ENCODE measurements around the gene TRMT10B.

The TRMT10B gene, protein sequence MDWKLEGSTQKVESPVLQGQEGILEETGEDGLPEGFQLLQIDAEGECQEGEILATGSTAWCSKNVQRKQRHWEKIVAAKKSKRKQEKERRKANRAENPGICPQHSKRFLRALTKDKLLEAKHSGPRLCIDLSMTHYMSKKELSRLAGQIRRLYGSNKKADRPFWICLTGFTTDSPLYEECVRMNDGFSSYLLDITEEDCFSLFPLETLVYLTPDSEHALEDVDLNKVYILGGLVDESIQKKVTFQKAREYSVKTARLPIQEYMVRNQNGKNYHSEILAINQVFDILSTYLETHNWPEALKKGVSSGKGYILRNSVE

DNA sequence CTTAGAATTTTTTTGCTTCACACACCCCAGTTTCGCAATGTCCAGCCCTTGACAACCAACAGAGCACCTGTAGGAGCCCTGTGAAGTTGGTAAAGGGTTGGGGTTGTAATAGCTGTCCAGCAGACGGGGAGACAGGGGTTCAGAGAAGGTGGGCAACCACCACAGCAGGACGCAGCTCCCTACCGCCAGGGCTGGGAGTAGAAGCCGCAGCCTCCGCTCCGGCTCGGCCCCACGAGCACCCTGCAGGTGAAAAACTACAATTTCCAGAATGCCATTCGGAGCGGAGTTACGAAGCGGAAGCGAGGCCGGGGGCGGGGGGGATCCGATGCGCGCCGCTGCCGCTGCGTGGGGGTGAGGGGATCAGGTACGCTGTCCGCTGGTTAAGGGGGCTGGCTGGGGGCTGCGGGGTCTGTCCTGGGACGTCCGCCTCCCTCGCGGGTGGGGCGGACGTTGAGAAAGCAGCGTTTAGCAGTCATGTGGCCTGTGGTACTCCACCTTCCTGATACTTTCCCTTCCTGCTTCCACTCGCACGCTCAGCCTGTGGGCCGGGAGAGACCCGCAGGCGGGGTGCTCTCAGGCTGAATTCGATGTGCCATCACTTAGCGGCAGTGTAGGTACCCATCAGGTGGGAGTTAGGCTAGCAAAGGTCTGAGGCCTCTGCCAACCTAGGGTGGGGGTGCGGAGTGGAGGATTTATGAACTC is at the start of gene TRMT10B:
Gene TRMT10B, plus strand, starts transcription at position 317 of the 702 bp plus-strand sequence. CDS start 8,127 bp downstream, outside the sequence.
- ATAC-seq: peak; percentile 87 to 94

DNA sequence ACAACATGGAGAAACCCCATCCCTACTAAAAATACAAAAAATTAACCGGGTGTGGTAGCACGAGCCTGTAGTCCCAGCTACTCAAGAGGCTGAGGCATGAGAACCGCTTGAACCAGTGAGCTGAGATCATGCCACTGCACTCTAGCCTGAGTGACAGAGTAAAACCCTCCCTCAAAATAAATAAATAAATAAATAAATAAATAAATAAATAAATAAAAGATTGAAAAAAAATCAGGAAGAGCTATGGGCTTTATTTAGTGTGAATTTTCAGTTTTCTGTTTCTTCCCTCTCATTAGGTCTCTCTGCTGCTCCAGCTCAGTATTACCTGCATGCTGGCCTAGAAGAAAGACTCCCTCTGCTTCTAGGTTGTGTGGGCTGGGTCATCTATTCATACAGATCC is 47.8 kb upstream of the TRMT10B start:
- ATAC-seq: no peak

DNA sequence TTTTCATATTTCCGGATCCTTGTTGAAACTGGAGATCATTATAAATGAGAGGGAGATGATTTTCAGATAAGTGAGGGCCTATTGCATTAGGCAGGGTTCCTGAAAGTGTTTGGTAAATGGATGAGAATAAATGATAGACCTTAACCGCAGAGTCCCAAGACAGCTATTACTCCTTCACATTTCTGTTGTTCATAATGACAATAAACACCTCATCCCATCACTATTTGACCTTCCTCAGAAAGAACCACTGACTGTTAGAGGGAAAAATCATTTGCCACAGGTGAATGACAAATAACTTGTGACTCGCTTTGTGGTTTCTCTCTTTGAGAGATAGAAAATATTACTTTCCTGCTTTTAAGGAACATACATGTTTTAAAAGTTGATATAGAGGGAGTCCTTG is 47.3 kb upstream of the TRMT10B start:
- ATAC-seq: no peak

DNA sequence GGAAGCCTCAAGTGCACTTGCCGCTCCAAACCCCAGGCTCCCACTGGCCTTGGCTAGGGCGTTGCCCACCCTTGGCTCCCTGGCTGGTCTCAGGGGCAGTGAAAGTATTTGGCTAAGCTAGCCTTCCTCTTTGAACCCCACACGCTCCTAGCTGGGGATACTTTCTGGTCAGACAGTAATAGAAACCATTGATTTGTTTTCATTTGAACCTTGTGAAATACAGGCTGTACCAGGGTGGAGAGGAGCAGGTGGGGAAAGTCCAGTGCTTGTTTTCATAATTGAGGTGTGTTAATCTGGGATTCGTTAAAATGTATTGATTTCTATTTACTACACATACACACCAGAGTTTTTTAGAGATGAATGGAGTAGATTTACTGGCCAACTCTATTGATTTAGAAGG is 45.9 kb upstream of the TRMT10B start:
- ATAC-seq: no peak

DNA sequence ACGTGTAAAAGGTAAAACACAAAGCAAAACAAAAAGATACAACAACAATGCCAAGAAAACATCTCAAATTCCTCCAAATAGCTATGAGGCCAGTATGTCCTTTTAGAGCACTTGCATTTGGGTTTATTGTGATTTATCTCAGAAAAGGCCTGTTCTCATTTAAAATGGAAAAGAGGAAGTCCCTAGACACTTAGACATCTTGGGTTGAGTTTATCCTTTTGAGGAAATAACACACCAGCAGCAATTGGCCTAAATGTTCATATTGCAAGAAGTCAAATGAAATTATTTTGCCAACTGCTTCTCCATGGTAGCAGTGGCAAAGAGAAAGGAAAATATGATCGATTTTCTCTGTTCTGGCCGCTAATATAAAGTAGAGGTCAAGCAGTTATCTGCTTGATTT is 43.6 kb upstream of the TRMT10B start:
- no peak for ATAC-seq

DNA sequence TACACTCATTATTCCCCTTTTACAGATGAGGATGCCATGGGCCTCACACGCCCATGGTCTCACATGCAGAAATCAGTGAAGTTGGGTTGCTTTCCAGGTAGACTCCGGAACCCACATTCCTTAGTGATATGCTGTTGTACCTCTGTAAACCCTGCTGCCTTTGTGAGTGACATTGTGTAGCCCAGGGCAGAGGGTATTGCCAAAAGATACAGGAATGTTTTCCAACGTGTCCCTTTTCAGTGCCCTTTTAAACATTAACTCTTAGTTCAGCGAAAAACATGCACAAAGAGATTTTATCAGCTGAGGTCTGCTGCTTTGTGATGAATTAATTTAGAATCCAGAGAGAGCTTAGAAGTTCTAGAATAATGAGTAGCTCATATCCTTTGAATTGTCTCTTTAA is 38.3 kb upstream of the TRMT10B start:
- ATAC-seq: no peak

DNA sequence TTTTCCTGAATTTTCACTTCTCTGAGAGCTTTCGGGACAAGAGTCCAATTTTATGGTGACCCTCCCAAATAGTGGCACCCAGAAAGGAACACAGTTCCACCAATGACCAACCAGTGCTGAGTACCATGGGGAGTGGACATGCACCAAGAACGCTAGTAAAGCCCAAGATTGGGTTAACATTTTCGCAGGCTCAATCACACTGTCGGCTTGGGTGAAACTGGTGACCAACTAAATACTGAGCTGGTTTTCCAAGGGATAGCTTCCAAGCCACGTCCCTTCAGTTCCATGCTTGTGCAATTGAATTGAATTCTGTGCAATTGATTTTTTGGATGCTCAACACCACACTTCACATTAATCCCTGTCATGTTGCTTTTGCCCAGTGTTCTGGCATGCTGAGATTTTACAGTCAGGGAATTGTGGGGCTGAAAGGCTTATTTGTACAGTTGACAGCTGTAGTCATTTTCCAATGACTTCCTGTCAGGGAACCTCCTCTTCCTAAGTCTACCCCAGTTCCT is 37.6 kb upstream of the TRMT10B start:
- ATAC-seq: no peak

DNA sequence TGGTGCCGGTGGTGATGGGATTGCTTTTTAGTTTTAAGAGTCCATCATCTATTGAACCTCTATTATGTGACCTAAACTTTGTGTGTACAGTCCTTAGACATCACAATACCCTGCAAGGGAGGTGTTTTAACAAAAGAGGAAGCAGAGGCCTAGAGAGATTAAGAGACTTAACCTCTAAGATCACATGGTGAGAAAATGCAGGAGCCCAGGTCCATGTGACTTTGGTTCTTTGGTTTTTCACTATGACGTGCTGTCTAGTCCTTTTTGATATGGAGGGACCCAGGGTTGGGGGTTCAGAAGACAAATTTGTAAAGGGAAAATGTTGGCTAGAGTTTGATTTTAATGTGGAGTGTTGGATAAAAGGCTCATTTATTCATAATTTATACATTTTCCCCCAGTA is 34.1 kb upstream of the TRMT10B start:
- ATAC-seq: no peak

DNA sequence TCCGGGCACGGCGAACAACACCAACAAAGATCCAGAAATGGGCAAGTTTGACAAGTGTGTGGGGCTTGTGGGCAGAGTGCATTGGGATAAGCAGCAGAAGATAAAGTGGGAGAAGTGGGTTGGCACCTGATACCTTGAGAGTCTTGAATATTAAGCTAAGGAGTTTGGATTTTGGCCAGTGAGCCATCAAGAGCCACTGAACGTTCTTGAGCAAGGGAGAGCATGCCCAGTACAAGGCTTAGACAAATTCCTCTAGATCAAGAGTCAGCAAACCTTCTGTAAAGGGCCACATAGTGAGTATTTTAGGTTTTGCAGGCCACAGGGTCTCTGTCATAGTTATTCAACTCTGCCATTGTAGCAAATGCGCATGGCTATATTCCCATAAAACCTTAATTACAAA is 26.6 kb upstream of the TRMT10B start:
- no peak for ATAC-seq

DNA sequence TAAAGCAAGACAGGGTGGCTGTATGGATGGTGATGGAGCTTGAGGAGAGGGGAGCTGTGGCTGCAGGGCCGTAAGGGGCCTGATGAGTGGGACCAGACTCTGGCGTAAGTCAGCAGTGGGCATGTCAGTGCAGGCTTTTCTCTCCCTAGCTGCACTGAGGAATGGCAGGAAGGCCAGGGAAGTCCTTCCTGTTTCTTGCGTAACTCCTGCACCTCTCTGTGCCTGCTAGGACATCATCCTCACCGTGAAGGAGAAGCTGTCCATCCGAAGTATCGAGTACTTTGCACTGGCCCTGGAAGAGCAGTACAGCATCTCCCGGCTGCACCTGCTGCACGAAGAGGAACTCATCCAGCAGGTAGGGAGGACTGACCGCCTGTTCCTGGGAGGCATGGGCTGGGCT is 24.1 kb upstream of the TRMT10B start:
- ATAC-seq: no peak

DNA sequence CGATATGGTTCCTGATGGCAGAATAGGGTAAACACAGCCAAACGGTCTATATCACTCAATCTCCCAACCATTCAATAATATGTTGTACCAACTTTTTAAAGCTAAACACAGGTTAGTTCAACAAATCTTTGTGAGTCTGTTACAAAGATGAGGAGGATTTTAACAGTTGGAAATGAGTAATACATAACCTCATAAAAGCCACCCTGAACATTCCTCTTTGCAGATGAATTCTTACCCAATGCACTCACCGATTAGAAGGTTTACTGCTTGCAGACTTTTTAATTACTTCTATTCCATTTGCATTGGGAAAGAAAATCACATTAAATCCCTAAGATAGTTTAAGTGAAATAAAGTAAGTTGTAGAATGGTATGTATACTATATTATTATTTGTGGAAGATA is 23.3 kb upstream of the TRMT10B start:
- no peak for ATAC-seq

DNA sequence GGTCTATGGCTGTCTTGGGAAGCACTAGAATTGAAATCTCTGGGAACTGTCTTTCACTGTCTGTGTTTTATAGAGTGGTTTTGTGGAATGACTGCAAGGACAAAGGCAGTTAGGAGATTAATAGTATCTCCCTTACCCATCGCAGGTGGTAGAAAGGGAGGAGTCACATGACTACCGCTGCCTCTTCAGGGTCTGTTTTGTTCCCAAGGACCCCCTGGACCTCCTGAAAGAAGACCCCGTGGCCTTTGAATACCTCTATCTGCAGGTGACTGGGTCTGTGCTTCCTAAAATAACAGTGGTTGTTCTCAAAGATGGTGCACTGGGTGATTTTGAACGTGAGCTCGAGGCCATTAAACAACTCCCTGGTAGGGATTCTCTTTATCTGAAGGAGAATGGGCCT is 22.8 kb upstream of the TRMT10B start:
- no peak for ATAC-seq

DNA sequence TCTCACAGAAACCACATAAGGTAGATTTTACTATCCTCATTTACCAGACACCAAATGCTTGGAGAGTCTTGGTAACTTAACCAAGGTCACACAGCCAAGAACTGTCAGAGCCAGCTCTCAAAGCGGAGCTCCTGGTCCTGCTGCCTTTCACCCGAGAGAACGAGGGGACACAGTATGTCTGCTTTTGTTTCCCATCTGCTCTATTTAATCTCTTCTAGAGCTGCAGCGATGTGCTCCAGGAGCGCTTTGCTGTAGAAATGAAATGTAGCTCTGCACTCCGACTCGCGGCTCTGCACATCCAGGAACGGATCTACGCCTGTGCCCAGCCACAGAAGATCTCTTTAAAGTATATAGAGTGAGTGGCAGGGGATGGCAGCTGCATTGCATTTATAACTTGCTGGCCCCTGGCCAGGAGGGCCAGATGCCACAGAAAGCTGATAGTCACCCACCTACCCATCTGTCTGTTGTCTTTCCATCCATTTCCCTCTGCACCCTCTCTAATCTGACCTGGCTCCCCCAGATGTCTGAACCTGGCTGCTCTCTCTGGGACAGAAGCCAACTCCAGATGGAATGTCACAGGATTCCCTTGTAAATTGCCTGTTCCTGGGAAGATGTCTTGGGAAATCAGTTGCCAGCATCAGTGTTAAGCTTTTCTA is 21.4 kb upstream of the TRMT10B start:
- ATAC-seq: no peak

DNA sequence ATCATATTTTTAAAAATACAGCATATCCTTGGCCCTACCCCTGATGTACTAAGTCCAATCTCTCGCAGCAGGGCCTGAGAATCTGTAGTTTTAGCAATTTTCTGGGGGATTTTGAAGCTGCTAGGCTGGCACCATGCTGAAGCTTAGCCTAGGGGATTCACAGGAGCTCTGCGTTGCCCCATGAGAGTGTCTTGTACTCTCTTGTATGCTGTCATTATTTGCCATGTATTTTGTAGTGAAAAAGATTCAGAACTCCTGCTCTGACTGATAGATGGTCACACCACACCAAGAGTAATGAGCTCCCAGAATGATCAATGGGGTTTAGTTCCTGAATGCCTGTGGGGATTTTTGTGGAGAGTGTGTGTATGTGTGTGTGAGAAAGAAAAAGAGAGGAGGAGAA is 20.7 kb upstream of the TRMT10B start:
- ATAC-seq: no peak

DNA sequence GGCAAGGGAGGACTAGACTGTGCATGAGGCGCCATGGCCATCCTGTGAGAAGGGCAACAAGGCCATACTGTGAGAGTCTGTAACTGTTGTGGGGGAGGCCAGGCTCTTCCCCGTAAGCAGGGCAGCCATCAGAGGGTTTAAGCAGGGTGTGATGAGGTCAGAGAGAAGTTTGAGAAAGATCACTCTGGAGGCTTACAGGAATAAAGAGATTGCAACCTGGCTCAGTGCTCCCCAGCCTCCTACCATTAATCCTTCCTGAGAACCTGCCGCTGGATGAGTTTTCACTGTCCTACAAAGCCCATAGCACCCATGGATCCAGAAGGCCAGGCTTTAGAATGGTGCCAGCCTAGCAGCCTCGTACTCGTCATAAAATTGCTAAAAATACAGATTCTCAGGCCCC is 14.4 kb upstream of the TRMT10B start:
- no peak for ATAC-seq

DNA sequence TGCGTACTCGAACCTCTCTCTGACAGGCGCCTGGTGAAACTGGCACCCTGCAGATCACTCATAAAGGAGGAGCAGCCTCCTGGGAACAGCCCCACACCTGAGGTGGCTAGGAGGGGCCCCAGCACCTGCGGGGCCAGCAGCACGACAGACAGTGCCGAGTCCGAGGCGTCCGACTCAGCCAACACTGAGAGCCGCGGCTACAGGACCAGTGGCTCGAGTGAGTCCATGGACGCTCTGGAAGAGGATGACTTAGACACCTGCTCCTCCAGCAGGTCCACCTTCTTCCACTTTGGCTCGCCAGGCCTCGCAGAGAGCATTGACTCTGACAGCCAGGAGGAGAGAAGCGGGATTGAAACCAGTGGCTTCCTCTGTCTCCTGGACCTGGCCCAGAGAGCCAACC is 13.5 kb upstream of the TRMT10B start:
- no peak for ATAC-seq

DNA sequence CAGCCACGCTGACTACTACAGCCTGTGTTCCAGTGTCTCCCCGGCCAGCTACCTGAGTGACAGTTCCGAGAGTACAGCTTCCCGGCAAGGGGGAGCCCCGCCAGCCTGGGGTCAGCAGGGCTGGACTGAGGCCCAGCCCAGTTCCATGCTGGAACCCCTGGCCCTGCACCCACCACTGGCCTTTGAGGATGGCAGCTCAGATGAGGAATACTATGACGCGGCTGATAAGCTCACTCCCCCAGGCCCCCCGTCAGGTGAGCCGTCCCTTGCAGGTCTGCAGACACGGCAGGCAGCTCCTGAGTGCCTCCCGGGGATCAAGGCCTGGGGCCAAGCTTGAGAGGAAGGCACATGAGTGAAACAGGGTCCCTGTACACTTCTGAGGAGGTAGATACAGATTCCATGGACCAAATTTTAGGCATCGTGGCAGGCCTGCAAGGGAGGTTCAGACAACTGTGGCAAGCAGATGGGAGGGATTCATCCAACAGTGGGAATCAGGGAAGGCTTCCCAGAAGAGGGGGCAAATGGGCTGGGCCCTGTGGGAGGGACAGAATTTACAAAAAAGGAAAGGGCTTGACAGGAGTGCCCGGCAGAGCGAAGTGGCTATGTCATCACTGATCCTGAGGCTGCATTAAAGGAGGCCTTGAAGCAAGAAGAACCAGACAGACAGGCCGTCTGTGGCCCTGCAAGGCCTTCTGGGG is 12.8 kb upstream of the TRMT10B start:
- no peak for ATAC-seq

DNA sequence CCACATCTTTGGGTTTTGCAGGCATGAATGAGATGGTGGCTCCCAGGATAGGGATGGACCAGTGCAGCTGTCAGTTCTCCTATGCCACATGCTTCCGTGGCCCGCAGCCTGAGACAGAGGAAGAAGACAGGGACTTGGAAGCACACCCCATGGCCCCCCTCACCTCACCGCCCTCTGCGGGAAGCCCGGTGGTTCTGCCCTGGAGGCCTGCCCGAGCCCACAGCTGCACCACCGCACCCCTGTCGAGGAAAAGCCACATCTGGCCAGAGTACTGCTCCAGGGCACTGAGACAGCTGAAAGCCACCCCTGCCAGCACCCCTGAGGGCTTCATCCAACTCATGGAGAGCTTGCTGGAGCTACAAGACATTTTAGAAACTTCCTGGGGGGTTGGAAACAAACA is 7.6 kb upstream of the TRMT10B start:
- no peak for ATAC-seq

DNA sequence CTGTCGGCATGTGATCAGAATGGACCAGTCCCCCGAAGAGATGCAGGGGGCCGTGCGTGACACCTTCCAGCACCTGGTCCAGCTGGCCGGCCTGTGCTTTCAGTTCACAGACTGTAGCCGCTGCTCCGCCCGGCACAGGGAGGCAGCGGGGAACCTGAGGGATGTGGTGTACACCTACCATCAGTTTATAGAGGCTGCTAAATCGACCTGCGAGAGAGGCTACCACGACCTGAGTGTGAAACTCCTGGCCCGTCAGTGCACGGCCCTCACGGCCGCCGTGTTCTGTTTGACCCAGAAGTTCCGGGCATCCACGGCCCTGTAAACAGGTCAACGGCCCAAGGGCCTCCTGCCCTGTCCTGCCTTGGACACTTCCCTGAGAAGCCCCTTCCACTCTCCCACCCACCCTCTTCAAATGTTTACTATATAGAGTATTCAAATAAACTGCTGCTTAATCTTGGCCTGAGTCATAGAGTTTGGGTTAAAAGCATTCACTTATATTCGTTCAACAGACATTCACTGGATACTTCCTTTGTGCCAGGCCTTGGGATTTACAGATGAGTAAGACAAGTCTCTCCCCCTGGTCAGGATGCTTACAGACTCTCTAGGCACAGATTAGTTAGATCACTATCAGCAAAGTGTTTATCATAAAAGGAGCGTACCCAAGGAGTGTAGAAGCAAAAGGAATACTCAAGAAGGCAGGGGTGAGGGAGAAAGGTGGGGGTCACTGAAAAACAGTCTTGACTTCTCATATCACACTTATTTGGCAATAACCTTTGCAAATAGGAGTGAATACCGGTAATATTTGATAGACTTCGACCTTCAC is 6.9 kb upstream of the TRMT10B start:
- ATAC-seq: no peak

DNA sequence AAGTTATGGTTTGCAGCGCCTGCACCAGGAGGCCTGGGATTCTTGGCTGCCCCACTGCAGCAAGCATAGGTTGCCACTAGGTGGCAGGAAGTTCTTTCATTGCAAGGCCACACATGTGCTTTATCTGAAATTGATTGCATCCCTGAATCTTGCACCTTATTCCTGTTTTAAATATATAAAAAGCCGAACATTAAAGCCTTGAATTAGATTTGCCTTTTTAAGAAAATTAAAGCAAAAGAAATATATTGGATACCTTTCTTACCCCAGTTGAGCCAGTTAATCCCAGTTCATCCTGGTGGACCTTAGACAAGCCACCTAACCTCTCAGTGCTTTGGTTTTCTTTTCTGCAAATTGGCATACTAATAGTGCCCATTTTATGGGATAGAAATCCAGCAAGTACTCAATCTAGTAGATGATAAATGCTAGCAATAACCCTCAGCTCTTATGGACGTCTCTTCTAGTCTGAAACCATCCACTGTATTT is 6.3 kb upstream of the TRMT10B start:
- peak; percentile 70 to 81 for ATAC-seq

DNA sequence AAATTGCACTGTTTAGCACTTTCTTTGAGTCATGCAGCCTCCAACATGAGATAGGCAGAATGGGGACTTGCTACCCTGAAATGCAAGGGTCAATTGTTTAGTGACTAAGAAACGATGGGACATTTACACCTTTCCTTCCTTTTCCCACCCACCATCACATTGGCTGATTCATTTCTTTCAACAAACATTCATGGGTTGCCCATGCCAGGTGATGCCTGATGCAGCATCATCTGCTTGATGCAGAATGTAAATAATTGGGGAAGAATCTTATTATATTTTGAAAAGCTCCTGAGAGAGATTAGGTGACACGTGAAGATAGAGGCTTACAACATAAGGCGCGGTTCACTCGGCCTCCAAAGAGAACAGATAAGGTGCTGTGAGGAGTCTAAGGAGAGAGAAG is 4.5 kb upstream of the TRMT10B start:
- ATAC-seq: no peak

DNA sequence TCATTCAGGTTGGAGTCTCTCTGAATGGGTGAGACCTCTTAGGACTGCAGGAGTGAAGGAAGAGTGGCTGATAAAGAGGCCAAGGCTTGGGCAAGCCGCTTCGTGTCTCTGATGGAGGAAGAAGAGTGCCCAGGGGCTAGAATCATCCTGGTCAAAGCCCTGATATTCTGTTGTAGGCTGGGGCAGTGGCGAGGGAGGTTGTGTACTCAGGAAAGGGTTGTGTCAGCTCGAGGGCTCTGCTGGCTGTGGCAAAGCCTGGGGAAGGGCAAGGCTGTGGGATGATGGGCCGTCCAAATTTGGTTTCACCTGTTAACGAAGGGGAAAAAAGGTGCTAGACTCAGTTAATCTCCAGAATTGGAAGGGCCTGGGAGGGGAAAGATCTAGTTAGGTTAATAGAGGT is 2.4 kb upstream of the TRMT10B start:
- no peak for ATAC-seq
